Measurements from ENCODE around the gene RSAD1.

RSAD1 gene

DNA sequence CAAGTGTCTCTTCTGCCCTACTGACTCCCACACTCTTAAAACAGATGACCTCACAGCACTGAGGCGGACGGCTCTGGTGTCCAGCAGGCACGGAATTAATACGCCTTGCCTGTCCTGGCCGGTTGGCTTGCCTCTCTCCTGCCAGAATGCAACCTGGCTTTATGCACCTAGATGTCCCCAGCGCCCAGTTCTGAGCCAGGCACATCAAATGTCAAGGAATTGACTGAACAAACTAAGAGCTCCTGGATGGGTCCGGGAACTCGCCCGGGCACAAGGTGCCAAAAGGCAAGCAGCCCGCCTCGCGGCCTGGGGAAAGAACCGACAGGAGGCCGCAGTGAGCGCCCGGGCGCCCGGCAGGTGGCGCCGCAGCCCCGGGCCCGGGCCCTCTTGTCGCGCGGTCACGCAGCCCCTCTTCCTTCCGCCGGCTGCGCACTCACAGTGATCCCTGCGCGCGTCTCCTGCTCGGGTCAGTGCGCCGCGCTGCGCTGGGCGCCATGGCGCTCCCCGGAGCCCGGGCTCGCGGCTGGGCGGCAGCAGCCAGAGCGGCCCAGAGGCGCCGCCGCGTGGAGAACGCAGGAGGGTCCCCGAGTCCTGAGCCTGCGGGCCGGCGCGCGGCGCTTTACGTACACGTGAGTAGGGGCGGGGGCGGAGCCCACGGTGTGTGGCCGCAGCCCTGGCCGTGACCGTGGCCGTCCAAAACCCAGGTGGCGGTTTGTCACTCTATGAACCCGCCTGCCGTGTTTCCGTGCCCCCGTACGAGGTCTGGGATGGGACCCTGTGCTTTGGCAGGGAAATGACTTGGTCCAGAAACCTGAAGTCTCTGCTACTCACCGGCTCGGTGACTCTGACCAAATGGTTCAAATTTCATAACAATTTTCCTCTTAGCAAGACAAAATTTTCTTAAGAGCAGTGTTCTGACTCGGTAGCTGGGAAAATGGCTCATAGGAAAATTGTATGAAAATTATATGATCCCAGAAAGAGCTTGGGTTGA is at the start of gene RSAD1:
Gene RSAD1, plus strand, starts transcription at position 470 of the 991 bp plus-strand sequence. Its CDS starts 25 bp downstream, at position 495.
- DNase-seq (ENCODE audit: low spot score) = peak; percentile 88

DNA sequence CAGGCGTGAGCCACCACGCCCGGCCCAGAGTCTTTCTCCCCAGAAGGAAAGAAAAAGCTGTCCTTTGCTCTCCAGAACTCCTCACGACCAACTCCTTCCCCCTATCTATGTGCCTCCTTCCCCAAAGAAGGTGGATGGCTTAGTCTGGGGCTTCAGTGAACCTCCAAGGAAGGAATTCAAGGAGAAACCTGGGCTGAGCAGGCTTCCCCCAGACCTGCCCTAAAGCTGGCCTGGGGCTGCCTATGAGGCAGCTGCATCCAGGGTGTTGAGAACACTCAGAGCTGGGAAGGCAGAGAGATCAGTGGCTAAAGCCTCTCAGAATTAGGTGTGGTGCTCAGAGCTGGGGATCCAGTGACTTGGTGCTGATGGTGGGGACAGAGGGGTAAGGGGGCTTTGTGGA is 48.9 kb upstream of the RSAD1 start:
- no peak for DNase-seq (ENCODE audit: low spot score)

- no peak for DNase-seq (ENCODE audit: low spot score)
Measured at GRCh38 chr17:50430821-50431618, 47.6 kb upstream of the RSAD1 start.

DNA sequence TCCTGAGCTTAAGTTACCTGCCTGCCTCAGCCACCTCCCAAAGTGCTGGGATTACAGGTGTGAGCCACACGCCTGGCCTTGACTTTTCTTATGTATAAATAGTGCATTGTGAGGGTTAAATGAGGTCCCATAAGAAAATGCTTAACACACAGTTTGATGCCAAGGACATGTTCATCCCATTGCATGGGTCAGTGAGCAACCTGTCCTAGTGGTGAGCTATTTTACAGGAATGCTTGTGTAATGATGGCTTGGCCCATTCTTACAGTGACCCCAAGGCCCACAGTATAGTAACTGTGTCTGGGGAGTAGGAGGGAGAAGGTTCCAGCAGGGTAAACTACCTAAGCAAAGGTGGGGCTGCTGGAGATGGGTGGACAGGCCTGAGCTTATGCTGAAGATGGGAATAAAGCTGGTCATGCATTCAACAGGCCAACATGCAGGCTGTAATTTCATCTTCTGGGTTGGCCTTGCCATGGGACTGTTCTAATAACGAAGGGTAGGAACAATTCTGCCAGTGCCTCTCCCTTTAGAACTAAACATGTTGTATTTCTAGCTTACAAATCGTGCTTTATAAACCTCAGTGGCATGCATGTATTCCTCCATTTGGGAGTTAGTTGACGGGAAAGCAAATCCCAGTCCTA is 46.4 kb upstream of the RSAD1 start:
- no peak for DNase-seq (ENCODE audit: low spot score)

DNA sequence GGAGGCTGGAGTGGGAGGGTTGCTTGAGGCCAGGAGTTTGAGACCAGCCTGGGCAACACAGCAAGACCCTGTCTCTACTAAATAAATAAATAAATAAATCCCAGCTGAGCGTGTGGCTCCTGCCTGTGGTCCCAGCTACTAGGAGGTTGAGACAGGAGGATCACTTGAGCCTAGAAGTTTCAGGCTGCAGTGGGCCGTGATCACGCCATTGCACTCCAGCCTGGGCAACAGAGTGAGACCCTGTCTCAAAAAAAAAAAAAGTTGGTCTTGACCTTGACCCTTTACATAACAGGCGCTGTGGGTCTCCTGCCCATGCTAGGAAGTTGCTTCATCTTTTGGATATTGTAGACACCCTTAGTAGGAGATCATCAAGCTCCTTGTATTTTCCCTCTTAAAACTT is 41.3 kb upstream of the RSAD1 start:
- no peak for DNase-seq (ENCODE audit: low spot score)

DNA sequence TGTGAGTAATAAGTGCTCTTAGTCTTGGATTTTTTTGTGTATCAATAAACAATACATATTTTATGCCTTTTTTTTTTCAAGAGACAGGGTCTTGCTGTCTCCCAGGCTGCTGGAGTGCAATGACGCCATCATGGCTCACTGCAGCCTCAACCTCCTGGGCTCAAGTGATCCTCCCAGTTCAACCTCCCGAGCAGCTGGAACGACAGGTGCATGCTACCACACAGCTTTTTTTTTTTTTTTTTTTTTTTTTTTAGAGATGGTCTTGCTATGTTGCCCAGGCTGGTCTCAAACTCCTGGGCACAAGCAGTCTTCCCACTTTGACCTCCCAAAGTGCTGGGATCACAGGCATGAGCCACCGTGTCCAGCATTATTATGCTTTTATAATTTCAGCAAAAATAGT is 39.7 kb upstream of the RSAD1 start:
- DNase-seq (ENCODE audit: low spot score) = no peak

DNA sequence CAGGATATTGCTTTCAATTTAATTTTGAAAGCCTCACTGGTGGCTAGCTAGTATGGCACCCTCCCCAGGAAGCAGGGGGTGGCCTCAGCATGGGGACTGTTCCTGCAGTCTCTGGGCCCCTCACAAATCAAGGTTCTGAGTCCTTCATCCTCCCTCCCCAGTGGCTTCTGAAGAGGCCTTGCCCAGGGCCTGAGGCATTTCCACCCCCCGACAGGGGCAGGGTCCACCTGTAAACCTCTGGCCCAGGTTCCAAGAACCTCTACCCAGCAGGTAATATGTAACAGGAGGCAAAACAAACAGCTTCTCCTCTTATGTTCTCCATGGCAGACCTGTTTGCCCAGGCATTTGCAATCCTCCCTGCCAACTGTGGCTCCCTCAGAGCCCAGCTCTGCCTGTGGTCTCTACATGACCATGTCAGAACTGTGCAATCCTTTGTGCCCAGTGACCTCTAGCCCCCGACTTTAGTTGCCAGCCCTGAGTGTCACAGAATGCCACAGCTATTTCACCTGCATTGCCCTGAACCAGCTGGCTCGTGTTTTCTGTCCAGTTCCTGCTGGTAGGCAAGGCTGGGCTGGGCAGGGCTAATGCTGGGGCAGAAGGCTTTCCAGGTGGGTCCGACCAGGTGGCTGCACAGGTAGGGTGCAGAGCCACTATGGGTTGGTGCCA is 38.4 kb upstream of the RSAD1 start:
- no peak for DNase-seq (ENCODE audit: low spot score)

GRCh38 chr17:50440838-50441829 is 37.5 kb upstream of the RSAD1 start:
- no peak for DNase-seq (ENCODE audit: low spot score)

- DNase-seq (ENCODE audit: low spot score) = no peak
Measured at GRCh38 chr17:50443505-50443974, 35.1 kb upstream of the RSAD1 start.

DNA sequence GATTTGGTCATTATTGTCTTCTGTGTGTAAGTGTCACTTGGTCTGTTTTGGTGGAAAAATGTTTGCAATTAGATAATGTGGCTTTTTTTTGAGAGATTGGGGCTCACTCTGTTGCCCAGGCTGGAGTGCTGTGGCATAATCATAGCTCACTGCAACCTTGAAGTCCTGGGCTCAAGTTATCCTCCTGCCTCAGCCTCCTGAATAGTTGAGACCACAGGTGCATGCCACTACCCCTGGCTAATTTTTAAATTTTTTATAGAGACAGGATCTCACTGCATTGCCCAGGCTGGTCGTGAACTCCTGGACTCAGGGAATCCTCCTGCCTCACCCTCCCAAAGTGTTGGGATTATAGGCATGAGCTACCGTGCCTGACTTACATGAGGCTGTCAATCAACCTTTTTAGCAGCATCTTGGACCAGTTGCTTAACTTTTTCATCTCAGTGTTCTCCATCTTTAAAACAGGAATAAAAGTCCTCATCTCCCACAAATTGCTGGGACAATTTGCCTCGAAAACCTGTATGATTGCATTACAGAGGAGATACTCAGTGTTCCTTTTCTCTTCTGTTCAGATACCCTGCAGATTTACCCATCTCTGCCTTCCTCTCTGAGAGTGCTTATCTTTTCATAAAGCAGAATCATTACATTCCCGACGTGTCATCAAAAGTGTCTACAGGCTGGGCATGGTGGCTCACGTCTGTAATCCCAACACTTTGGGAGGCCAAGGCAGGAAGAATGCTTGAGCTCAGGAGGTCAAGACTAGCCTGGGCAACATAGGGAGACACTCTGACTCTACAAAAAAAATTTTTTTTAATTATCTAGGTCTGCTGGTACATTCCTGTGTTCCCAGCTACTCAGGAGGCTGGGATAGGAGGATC is 33.6 kb upstream of the RSAD1 start:
- DNase-seq (ENCODE audit: low spot score) = no peak

DNA sequence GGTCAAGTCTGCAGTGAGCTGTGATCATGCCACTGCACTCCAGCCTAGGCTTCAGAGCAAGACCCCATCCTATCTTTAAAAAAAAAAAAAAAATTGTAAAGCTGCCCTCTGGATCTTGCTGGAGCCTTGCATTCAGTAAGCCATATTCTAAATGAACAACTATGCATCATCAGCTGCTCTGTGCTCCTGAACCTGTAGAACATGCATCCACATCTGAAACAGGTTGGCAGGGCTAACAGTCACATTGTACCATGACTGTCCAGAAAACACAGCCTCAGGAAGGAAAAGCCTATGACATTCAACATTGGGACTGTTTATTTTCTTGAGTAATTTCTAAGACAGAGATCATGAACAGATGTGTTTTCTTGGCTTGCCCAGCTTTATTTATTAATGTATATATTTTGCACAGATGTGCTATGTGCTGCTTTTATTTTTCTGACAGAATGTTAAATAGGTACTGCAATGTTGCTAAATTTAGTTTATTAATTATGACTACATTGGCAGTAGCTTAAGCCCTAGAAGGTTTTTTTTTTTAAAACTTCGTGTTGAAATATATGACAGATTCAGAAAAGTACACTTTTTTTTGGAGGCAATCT is 32.8 kb upstream of the RSAD1 start:
- DNase-seq (ENCODE audit: low spot score) = no peak

GRCh38 chr17:50447870-50448595 is 30.6 kb upstream of the RSAD1 start:
- no peak for DNase-seq (ENCODE audit: low spot score)

GRCh38 chr17:50448643-50449042 is 30.0 kb upstream of the RSAD1 start:
- DNase-seq (ENCODE audit: low spot score) = no peak

- DNase-seq (ENCODE audit: low spot score) = no peak
Measured at GRCh38 chr17:50451943-50452629, 26.6 kb upstream of the RSAD1 start.

GRCh38 chr17:50452630-50453300 is 25.9 kb upstream of the RSAD1 start:
- DNase-seq (ENCODE audit: low spot score) = no peak

- no peak for DNase-seq (ENCODE audit: low spot score)
Measured at GRCh38 chr17:50453901-50454300, 24.8 kb upstream of the RSAD1 start.

DNA sequence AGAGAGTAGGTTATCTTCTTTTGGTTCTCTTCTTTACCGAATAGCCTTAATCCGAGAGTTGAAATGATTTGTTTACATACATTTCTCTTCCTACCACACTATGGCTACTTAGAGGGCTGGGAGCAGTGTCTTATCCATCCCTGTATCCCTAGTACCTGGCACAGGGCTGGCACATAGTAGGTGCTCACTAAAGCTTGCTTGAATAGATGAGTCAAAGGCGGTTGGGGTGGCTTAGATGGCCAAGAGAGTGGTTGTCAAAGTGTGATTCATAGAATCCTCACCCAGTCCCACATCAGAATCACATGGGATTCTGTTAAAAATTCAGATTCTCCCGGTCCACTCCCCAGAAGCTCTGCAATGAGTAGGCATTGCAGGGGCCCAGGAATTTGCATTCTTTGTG is 21.0 kb upstream of the RSAD1 start:
- DNase-seq (ENCODE audit: low spot score) = no peak

All from CD4-positive, alpha-beta T cell treated with Interleukin-2 at 100 ng/mL for 4 hours (primary cell).